ENCODE measurements around the gene DCAF4.

DCAF4 gene

DNA sequence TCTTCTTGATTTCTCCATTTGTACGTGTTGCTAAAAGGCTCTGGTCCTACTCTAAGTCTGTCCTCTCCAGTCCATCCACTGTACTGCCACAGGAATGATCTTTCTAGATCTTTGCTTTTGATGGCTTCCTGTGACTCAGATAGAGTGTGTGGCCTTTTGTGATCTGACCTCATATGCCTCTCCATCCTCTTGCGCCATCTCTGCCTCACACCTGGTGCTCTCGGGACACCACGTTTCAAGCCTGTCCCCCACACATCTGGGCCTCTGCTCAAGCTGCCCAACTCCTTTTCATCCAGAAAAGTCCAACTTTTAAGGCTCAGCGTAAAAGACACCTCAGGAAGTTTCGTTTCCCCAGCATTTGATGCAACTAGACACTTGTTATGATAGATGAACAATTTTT is 39.0 kb downstream of the DCAF4 start:
- H2AFZ ChIP-seq = no peak overlapping the region
- no peaks in the 10 kb centered on the region for H3K36me3 ChIP-seq (ENCODE audit: control insufficient read depth, insufficient read depth, low read length)
- TF ChIP-seq, protein P1, sequence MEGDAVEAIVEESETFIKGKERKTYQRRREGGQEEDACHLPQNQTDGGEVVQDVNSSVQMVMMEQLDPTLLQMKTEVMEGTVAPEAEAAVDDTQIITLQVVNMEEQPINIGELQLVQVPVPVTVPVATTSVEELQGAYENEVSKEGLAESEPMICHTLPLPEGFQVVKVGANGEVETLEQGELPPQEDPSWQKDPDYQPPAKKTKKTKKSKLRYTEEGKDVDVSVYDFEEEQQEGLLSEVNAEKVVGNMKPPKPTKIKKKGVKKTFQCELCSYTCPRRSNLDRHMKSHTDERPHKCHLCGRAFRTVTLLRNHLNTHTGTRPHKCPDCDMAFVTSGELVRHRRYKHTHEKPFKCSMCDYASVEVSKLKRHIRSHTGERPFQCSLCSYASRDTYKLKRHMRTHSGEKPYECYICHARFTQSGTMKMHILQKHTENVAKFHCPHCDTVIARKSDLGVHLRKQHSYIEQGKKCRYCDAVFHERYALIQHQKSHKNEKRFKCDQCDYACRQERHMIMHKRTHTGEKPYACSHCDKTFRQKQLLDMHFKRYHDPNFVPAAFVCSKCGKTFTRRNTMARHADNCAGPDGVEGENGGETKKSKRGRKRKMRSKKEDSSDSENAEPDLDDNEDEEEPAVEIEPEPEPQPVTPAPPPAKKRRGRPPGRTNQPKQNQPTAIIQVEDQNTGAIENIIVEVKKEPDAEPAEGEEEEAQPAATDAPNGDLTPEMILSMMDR (IDR thresholded peaks at IDR 0.05) = no peak

GRCh38 chr14:72966038-72966437 is 39.8 kb downstream of the DCAF4 start:
- Histone ChIP-seq H3K9me3 (ENCODE audit: control insufficient read depth, low read length) (no peaks in the 10 kb centered on the region), H3K4me2 (ENCODE audit: low read length) (no peak overlapping the region), H2AFZ (no peak overlapping the region), H3K36me3 (ENCODE audit: control insufficient read depth, insufficient read depth, low read length) (no peaks in the 10 kb centered on the region), H3K4me3 (ENCODE audit: low read depth, low read length) (no peak overlapping the region), H3K79me2 (no peaks in the 10 kb centered on the region), H3K4me1 (no peaks in the 10 kb centered on the region), H3K27me3 (ENCODE audit: control insufficient read depth, insufficient read depth, low read length) (no peaks in the 10 kb centered on the region), H3K9ac (no peak overlapping the region), H3K27ac (no peak overlapping the region)
- TF ChIP-seq, protein P1 (IDR thresholded peaks at IDR 0.05) = no peak

More for the DNA sequence above, 39.0 kb downstream of the DCAF4 start:
- H3K4me1 ChIP-seq = no peaks in the 10 kb centered on the region
- no peaks in the 10 kb centered on the region for H3K27me3 ChIP-seq (ENCODE audit: control insufficient read depth, insufficient read depth, low read length)
- no peak overlapping the region for H3K4me2 ChIP-seq (ENCODE audit: low read length)
- H3K4me3 ChIP-seq (ENCODE audit: low read depth, low read length) = no peak overlapping the region
- H3K9ac ChIP-seq = no peak overlapping the region
- H3K79me2 ChIP-seq = no peaks in the 10 kb centered on the region
- no peak overlapping the region for H3K27ac ChIP-seq
- H3K9me3 ChIP-seq (ENCODE audit: control insufficient read depth, low read length) = no peaks in the 10 kb centered on the region

- H3K4me2 ChIP-seq (ENCODE audit: low read length) = no peak overlapping the region
- TF ChIP-seq, protein P1 (IDR thresholded peaks at IDR 0.05) = no peak
- H3K9me3 ChIP-seq (ENCODE audit: control insufficient read depth, low read length) = no peaks in the 10 kb centered on the region
- H3K27me3 ChIP-seq (ENCODE audit: control insufficient read depth, insufficient read depth, low read length) = no peaks in the 10 kb centered on the region
- no peak overlapping the region for H3K4me3 ChIP-seq (ENCODE audit: low read depth, low read length)
- H3K4me1 ChIP-seq = no peaks in the 10 kb centered on the region
- no peak overlapping the region for H2AFZ ChIP-seq
- no peak overlapping the region for H3K27ac ChIP-seq
- H3K79me2 ChIP-seq = no peaks in the 10 kb centered on the region
- no peak overlapping the region for H3K9ac ChIP-seq
- no peaks in the 10 kb centered on the region for H3K36me3 ChIP-seq (ENCODE audit: control insufficient read depth, insufficient read depth, low read length)
Measured at GRCh38 chr14:72968316-72968715, 42.1 kb downstream of the DCAF4 start.

- Histone ChIP-seq H3K9me3 (ENCODE audit: control insufficient read depth, low read length) (no peaks in the 10 kb centered on the region), H3K4me1 (no peaks in the 10 kb centered on the region), H3K4me2 (ENCODE audit: low read length) (no peak overlapping the region), H3K36me3 (ENCODE audit: control insufficient read depth, insufficient read depth, low read length) (no peaks in the 10 kb centered on the region), H2AFZ (no peak overlapping the region), H3K79me2 (no peaks in the 10 kb centered on the region), H3K27ac (no peak overlapping the region), H3K9ac (no peak overlapping the region), H3K4me3 (ENCODE audit: low read depth, low read length) (no peak overlapping the region), H3K27me3 (ENCODE audit: control insufficient read depth, insufficient read depth, low read length) (no peaks in the 10 kb centered on the region)
- TF ChIP-seq, protein P1 (IDR thresholded peaks at IDR 0.05) = no peak
Measured at GRCh38 chr14:72970058-72970630, 43.9 kb downstream of the DCAF4 start.

DNA sequence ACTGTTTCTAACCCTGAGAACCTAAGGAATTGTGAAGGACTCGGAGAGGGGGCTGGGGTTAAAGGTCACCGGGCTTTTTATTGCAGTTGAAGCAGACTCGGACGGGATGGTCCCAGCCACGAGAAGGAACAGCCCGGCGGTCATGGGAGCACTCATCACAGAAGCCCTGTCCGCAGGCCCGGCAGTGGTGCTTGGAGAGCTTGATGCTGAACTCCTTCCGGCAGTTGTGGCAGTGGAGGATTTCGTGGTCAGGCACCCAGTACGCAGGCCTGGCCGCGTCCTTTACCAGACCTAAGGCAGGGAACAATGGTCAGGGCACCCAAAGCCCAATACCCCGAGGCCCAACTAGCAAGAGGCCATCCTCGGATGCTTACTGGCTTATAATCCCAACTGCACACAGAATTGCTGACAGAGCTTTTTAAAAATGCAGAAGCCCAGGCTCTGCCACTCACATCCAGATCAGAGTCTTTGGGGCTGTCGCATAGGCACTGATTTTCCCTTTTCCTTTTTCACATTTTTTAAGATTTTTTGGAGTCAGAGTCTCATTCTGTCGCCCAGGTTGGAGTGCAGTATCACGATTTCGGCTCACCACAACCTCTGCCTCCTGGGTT is 44.7 kb downstream of the DCAF4 start:
- Histone ChIP-seq H3K79me2 (no peaks in the 10 kb centered on the region), H3K4me1 (no peaks in the 10 kb centered on the region), H3K27me3 (ENCODE audit: control insufficient read depth, insufficient read depth, low read length) (no peaks in the 10 kb centered on the region), H2AFZ (no peak overlapping the region), H3K27ac (no peak overlapping the region), H3K36me3 (ENCODE audit: control insufficient read depth, insufficient read depth, low read length) (no peaks in the 10 kb centered on the region), H3K4me2 (ENCODE audit: low read length) (no peak overlapping the region), H3K9ac (no peak overlapping the region), H3K4me3 (ENCODE audit: low read depth, low read length) (no peak overlapping the region), H3K9me3 (ENCODE audit: control insufficient read depth, low read length) (no peaks in the 10 kb centered on the region)
- TF ChIP-seq, protein P1 (IDR thresholded peaks at IDR 0.05) = no peak
